ENCODE measurements around the gene KRT84.
"Not testable (repeated sequence)": the region's sequence is repeated elsewhere in the genome, so short reads cannot be mapped to it uniquely, and the experiment has no call there.

The KRT84 gene

DNA sequence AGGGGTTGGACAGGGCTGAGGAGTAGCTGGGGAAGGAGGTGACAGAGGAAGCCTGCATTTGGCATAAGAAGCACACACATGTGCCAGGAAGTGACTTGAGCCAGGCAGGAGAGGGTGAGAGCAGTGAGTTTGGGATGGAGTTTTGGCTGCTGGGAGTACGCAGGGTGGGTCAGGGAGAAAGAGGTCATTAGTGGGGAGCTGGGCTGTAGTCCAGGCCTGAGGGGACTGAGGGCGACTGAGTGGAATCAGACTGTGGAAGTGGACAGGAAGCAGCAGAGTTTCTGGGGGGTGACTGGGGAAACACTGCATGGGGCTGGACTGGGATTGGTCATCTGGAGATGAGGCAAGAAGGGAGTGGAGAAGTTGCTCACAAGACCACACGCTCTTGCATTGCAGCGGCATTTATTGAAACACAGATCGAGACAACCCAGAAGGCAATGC, 25.8 kb downstream of the KRT84 start:
- no peak for DNase-seq

DNA sequence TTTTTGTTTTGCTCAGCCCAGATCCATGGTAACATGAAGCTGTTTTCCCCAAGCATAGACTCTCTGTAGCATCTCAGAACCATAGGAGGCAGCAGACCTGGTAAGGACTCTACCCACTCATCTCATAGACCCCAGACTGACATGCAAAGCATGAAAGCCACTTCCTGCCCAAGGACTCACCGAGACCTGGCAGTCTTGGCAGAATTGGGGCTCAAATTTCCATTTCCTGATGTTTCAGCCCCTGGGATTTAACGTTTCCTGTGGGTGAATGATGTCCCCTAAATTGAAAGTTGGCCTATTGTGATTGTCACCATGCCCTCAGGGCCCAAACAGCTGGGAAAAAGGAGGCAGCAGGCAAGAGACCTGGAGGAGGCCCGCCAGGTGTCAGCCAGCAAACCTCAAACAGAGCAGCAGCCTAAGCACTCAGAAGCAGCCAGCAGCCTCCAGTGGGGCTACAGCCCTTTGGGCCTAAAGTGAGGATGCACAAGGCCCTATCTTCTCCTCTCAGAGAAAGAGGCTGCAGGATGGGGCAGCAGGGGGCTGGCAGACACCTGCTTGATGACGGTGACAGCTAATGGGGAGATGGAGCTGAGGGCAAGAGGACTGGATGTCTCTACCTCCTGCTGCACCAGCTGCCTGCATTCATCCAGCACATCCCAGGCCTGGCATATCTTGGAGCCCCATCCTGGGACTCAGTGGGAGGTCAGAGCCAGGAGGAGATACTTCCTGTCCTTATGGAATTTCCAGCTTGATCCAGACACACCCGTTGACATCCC, 26.7 kb downstream of the KRT84 start:
- no peak for DNase-seq

DNA sequence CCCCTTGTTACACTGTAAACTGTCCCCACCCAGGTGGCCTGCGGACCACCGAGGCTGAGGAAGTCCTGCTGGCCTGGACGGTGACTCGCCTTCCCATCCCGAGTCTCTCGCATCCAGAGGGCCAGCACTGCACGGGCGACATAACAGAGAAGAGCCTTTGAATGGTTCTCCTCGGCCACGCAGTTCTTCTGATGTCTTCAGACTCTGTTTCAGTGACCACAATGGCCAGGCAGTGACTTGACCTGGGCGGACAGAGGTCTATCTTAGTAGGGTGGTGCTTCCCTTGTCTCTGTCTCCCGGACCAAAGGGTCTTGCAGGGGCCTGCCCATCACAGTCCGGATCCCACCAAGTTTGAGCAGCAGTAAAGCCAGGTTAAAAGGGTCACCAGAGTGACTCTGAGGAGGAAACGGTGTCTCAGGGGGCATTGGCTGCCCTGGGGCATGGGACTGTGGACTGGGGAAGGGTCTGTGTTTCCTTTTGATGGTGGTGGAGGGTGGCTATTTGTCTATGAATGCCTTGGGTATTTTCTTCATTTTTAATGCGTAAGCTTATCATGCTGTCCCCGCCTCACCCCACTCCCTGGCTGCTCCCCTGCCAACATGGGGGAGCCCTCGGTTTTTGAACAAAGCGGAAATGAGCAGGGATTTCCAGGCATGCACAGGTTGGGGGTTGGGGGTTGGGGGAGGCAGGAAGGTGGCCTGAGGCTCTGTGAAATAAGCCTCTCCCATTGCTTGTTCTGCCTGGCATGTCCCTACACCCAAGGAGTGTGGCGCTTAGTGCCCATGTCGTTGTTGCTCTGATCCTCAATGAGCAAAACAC, 28.5 kb downstream of the KRT84 start:
- DNase-seq = no peak

DNA sequence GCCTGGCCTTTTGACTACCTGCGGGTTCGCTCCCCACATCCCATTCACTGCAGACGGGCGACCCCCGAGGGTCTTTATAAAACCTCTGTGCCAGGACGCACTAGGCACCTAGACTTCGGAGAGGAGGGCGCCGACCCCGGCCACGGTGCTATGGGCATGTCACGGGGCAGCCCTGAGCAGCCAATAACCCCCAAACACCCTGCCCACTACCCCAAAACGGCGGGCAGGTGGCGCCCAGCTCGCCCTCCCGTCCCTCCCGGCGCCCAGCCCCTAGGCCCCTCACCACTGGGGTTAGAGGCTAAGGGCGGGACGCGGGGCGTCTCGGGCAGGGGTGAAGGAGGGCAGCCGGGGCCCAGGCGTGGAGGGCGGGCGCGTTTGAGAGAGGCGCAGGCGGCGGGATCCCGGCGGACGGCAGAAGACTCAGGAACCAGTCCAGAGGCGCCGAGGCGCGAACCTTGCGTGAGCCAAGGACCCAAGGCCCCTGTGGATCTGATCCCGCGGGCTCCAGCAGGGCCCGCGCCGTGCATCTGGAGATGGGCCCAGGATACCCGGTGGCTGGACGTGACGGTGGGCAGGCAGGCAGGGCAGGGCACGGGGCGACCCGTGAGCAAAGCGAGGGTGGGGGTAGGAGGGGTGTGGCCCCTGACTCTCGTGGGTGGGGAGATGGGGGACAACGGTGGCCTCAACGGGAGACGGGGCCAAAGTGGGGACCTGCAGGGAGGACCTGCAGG, 29.3 kb downstream of the KRT84 start:
- DNase-seq = no peak

DNA sequence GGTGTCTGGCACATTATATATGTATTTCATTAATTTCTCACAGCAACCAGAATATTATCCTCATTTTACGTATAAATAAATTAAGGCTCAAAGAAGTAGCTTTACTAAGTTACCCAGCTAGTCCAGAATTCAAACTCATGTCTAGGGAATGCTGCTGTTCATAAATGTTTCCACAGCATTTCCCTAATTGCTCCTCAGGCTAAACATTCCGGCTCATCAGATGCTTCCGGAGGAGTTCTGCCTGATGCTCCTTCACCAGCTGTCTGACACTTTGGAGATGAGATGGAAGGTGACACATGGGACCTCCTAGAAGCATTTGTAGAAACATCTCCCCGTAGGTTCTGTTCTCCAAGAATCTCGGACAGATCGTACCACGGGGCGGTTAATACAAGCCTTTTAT, 30.3 kb downstream of the KRT84 start:
- no peak for DNase-seq

DNA sequence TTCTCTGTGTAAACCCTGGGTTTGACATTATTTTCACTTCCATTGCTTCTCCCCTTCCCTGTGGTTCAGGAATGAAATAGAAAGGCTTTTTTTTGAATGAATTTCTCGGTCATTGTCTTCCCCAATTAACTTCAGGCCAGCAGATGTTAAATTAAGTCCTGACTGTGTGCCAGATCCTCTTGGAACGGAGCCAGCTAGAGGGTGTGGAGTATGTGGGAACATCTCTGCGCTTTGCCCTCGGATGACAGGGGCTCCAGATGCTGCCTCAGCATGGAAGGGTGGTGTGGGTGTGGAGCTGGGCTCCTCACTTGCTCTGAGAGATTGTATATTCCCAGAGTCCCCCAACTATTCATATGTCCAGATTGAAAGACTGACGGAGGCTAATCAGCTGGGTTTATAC, 31.3 kb downstream of the KRT84 start:
- no peak for DNase-seq

DNA sequence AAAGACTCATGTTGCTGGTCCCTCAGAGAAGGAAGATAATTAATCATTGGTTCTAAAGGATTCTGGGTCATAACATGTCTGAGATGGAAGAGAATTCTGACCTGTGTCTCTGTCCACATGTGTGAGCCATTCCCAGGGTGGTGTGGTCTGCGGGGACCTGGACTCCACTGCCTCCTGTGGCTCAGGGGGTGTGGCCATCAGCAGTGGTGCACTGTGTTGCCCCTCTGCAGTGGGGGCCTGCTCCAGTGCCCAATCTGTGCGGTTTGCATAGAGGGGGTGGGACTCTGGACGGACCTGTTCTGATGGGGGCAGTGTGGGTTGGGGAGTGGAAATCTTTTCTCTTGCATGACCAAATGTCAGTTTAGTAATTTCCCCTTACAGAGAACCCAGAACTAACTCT, 31.7 kb downstream of the KRT84 start:
- no peak for DNase-seq

DNA sequence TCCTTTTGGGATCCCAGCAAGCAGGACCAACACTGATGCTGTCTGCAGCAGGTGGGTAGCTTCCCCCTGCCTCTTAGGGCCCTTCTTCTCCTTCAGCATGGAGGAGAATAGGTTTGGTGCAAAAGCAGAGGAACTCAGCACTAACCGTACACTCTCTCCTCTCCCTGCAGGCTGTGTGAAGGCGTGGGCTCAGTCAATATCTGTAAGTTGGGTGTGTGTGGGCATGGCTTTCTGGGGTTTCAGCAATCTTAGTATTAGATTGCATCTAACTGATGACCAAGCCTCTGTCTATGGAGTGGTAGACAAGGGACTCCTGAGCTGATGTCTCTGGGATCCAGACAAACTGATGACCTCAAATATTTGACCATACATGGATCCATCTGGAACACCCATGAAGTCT, 32.5 kb downstream of the KRT84 start:
- no peak for DNase-seq

DNA sequence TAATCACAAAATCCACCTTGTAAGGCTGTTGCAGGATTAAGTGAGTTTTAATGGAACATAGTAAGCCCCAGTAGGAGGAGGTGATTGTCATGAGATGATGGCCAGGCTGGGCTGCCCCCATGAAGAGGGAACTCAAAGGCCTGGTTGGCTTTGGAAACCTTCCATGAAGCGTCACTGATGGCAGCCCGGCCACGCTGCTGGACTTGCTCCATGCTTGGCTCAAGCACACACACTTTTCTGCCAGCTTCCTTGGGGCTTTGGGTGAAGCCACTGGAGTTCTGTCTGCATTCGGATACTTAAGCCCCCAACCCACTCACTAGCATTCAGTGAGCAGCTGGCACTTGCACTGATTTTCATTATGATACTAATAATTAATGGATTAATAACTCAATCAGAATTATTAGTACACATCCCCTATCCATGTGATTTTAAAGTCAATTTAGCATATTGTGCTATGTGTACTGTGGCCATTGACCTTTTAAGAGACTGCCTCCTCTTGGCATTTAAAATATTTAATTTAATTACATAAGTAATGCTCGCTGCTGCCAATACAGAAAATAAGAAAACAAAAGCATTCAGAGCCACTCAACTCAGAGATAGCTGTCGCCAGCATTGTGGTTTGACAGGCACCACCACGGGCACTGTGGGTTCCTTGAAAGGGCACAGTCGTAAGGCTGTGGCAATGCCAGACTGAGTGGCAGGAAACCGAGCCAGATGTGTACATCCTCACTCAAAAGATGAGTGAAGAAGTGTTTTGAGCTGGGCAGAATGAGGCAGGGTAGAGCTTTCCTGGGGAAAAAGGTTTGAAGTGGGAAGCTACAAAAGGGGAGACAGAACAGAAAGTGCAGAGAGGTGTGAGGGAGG, 34.0 kb downstream of the KRT84 start:
- DNase-seq = no peak

DNA sequence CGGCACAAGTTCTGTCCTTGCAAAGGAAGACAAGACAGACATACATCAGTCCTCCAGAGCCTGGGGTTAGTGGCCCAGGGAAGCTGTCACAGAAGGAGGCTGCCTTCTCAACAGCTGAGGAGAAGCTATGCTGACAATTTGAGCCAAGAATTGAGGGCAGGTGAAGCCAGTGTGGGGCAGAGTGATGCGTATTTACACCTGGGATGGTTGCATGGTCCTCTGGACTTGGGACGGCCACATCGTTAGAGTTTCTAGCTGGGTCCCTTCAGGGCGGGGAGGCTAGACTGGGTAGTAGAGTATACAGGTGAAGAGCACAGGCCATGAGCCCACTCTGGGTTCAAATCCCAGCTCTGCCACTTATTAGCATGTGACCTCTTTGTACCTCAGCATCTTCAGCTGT, 34.7 kb downstream of the KRT84 start:
- no peak for DNase-seq

DNA sequence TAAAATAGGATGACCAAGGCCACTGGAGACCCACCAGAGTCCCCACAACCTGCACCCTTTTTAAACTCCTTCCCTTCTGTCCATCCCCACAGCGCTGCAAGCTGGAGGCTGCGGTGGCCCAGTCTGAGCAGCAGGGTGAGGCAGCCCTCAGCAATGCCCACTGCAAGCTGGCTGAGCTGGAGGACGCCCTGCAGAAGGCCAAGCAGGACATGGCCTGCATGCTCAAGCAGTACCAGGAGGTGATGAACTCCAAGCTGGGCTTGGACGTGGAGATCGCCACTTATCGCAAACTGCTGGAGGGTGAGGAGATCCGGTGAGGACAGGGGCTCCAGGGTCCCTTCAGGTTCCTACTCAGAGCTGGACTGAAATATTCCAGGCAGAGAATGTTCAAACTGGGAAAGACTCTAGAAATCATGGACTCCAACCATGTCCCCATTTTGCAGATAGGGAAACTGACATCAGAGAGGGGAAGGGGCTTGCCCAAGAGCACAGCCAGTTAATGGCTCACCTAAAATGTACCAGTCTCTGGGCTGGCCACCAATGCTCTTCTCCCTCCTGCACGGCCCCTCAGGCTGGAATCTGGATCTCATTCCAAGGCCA, 35.3 kb downstream of the KRT84 start:
- no peak for DNase-seq

DNA sequence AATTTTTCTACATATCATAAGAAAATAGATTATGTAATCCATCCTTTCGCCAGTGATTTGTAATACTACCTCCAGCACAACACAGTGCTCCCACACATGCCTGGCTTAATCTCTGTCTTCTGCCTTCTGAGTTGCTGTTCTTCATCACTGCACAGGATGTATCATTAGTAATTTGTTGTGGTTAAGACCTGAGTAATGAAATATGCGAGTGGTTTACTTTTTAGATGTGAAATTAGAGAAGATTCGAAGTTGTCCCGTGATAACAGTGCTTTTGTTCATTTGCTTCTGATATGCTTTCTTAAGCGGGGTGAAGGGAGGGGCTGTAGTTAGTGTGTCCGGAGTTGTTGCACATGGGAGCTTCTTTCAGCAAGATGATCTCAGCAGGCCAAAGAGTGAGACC, 36.3 kb downstream of the KRT84 start:
- no peak for DNase-seq

DNA sequence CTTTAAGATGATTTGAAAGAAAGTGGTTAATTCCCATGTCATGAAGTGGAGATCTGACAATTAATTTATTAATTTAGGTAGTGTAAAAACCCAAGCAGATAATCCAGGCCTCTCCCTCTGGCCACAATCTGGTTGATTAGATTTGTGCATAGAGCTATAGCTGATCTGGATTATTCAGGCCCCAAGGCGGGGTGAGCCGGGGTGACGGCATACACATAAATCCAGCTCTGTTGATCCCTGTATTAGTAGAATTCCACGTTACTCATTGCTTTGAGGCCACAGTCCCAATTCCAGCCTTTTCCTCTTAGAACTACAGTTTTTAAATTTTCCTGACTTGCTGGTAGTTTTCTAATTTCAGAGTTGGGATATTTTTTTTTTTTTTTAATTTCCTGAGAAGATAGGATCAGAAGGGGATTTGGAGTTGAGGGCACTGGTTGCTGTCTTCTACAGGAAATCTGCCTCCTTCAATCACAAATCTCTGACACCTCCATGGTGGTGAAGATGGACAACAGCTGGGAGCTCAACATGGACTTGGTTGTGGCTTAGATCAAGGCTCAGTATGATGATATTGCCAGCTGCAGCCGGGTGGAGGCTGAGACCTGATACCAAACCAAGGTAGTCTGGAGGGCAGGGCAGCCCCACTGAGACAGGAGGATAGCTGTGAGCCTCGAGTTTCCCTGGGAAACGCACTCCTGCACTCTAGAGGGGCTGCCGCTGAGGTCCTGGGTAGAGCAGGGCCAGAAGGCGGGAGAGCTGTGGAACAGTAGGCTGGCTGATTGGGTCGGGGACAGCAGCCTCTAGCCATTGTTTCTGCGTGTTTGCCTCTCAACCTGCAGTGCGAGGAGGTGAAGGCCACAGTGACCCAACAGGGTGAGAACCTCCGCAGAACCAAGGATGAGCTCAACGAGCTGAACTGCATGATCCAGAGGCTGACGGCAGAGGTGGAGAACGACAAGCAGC, 37.6 kb downstream of the KRT84 start:
- DNase-seq = no peak

DNA sequence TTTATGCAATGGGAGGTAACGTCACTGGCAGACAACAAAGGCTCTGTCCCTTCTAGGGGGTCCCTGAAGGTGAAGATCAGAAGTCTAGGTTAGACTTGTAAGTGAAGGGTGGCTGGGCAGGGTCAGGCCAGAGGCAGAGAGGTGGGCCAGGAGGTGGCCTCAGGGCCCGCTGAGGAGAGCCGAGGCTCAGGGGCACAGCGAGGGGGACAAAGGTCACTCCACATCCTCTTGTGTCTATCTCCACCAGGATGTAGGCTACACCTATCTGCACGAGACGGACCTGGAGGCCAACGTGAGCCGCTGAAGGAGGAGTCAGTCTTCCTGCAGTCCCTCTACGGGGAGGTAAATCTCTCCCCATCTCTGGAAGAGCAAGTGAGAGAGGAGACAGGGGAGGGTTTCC, 38.4 kb downstream of the KRT84 start:
- DNase-seq = no peak

DNA sequence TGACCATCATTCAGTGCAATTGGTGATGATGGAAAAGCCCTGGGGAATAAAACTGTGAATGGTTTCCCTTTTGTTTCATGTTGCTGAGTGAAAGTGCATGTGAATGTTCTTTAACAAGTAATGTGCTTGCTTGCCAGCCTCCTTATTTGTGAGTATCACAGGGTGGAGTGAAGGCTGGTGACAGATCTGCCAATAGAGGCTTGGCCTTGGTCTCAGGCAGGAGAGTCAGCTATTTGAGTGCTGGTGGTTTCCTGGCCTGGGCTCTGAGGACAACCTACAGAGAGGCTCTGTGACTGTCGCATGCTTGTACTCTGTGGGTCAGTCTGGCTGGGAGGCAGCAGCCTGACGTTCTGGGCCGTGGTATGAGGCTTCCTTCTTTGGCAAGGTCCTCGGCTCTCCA, 38.9 kb downstream of the KRT84 start:
- DNase-seq = no peak

DNA sequence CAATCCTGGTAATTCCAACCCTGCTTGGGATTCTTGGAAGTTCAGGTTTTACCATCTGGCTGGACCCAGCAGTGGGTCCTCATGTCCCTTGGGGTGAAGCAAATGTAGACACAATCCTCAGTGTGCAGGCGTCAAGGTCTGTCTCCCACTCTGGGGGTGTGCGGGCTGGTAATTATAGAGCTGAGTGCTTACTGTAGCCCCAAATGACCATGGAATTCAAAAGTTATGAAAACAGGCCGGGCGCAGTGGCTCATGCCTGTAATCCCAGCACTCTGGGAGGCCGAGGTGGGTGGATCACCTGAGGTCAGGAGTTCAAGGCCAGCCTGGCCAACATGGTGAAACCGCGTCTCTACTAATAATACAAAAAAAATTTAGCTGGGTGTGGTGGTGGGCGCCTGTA, 40.4 kb downstream of the KRT84 start:
- DNase-seq = not testable (repeated sequence)

DNA sequence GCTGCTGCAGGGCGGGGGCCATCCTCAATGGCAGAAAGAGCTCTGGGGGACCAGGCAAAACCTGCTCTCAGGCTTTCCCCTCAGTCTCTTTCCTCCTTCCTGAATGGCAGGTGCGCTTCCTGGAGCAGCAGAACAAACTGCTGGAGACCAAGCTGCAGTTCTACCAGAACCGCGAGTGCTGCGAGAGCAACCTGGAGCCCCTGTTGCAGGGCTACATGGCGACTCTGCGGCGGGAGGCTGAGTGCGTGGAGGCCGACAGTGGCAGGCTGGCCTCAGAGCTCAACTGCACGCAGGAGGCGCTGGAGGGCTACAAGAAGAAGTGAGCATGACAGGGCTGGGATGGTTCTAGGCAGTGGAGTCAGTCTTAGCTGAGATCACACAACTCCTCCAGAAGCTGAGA, 41.3 kb downstream of the KRT84 start:
- no peak for DNase-seq

DNA sequence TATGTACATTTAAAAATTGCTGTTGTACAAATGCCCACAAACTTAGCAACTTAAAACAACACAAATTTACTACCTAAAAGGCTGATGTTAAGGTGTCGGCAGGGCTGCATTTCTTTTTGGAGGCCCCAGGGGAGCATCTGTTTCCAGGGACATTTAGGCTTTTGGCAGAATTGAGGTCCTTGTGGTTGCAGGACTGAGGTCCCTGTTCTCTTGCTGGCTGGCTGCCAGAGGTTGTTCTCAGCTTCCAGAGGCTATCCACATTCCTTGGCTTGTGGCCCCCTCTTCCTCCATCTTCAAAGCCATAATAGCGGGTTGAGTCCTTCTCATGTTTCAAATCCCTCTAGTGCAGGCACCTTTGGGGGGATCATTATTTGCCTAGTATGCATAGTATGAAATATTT, 41.9 kb downstream of the KRT84 start:
- no peak for DNase-seq

DNA sequence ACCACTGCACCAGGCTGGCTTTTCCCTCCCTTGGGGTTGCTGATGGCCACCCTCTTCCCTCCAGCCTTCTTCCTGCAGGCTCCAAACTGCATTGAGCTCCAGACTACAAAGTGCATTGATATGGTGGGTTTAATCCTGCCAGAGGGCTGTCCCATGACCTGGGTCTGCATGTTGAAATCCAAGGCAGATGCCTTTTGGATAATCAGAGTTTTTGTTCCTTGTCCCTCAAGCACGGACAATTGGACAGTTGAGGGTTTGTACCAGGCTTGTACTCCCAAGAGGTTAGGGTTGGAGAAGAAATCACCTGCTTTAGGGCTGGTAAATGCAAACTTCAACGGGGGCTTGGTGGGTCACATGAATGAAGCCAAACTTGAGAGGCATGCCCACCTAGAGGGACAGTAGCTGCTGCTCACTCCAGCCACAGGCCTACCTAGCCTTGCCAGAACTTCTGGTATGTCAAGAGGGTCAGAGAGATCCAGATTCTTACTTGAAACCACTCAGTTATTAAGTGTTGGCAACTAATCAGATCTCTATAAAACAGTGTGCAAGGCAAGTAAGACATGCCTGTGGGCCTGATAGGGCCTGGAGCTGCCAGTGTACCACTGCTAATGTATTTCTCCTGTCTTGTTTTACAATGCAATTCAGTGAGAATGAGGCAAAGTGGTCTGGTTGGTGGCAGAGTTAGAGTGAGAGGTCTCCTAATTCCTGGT, 42.5 kb downstream of the KRT84 start:
- no peak for DNase-seq

DNA sequence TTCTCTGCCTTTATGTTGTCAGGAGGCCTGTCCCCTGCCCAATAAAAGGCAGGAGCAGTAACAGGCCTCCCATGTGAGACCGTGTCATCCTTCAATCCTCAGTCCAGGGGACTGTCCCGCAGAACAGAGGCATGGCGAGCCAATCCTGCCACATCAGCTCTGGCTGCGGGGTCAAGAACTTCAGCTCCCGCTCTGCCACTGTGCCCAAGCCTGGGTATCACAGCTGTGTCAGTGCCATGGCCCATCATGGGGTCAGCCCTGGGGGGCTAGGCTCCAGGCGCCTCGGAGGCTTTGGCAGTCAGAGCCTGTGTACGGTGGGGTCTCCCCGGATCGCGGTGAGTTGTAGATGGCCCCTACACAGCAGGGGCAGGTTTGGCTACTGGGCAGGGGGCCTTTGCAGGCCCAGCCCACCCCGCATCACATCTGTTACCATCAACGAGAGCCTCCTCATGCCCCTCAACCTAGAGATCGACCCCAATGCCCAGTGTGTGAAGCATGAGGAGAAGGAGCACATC, 44.3 kb downstream of the KRT84 start:
- DNase-seq = no peak
